HepG2 (cell line): ENCODE data around the gene AHNAK. TPM values are rescaled to one million over a fixed set of nuclear protein-coding genes. Genes with fewer than 3 reads are reported as not detected.

Experiments used
- ATRX ChIP-seq: sonication (generic); formaldehyde crosslinking; IDR thresholded peaks from 2 replicates; pipeline ENCODE4 v1.4.0; 2020; ENCODE audit warnings: missing genetic modification reagents, borderline replicate concordance
- GFI1 ChIP-seq: sonication (generic); formaldehyde crosslinking; IDR thresholded peaks from 2 replicates; pipeline ENCODE4 v1.5.0; 2020; ENCODE audit warnings: missing genetic modification reagents, mild to moderate bottlenecking, borderline replicate concordance
- NCOA5 ChIP-seq: sonication (generic); formaldehyde crosslinking; IDR thresholded peaks from 2 replicates; pipeline ENCODE4 v1.4.0; 2020; ENCODE audit warnings: missing genetic modification reagents
- ZBTB21 ChIP-seq: sonication (generic); formaldehyde crosslinking; IDR thresholded peaks from 2 replicates; pipeline ENCODE4 v1.4.0; 2020; ENCODE audit warnings: missing genetic modification reagents
- ZIK1 ChIP-seq: sonication (generic); formaldehyde crosslinking; IDR thresholded peaks from 2 replicates; pipeline ENCODE4 v1.5.0; 2020; ENCODE audit warnings: mild to moderate bottlenecking, low read depth, missing genetic modification reagents, borderline replicate concordance
- ZNF224 ChIP-seq: sonication (generic); formaldehyde crosslinking; IDR thresholded peaks from 2 replicates; pipeline ENCODE4 v1.5.0; 2020; ENCODE audit warnings: mild to moderate bottlenecking, missing genetic modification reagents
- ZNF24 ChIP-seq: fragments of 450-650 bp; IDR thresholded peaks from 2 replicates; pipeline ENCODE4 v1.6.1; 2017; ENCODE audit warnings: antibody characterized with exemption, mild to moderate bottlenecking
- ZNF549 ChIP-seq: sonication (generic); formaldehyde crosslinking; IDR thresholded peaks from 2 replicates; pipeline ENCODE4 v1.5.0; 2020; ENCODE audit warnings: missing genetic modification reagents
- polyA plus RNA-seq, 8 experiments: library from polyadenylated mRNA; depleted of rRNA in 3 of 8; stranded (reverse) in 7 of 8; unstranded in 1 of 8; fragments of >200 nt; fragmentation: Illumina TruSeq in 4 of 8; extraction: Trizol in 4 of 8; gene quantifications; 2 replicates each; pipeline versions ENCODE4 v1.2.1 to v1.2.3, GENCODE V29; 2011 to 2016; ENCODE audit warnings: low read depth in 4 of 8, missing spikeins in 1 of 8, mixed read lengths in 1 of 8; ENCODE audit not compliant: insufficient read depth in 1 of 8
- total RNA-seq, 5 experiments: library from RNA; depleted of rRNA; stranded (reverse); fragments of >200 nt; fragmentation: Illumina TruSeq; extraction: Trizol; gene quantifications; 2 replicates each; pipeline ENCODE4 v1.2.3, GENCODE V29; 2016; ENCODE audit warnings: low read depth in 1 of 5
- TF ChIP-seq, protein P1 (sequence below): sonication (generic); formaldehyde crosslinking; IDR thresholded peaks from 2 replicates; pipeline ENCODE4 v1.5.0; 2020; ENCODE audit warnings: mild to moderate bottlenecking, missing genetic modification reagents, borderline replicate concordance
- TF ChIP-seq, protein P2 (sequence below): sonication (generic); formaldehyde crosslinking; IDR thresholded peaks from 2 replicates; pipeline ENCODE4 v1.9.0; 2021; ENCODE audit warnings: missing genetic modification reagents, borderline replicate concordance
- TF ChIP-seq, protein P3 (sequence below): sonication (generic); formaldehyde crosslinking; conservative IDR thresholded peaks from 2 replicates; pipeline ENCODE4 v1.4.0; 2020; ENCODE audit warnings: missing genetic modification reagents
- TF ChIP-seq, protein P4 (sequence below): sonication (generic); formaldehyde crosslinking; conservative IDR thresholded peaks from 2 replicates; pipeline ENCODE4 v1.4.0; 2020; ENCODE audit warnings: missing genetic modification reagents

AHNAK gene
- total and polyA plus RNA-seq, 2 of the 13 experiments (the other 11 are each of a cell fraction or from before 2014, with no cell fraction given): 23.4 to 25.0 TPM

DNA sequence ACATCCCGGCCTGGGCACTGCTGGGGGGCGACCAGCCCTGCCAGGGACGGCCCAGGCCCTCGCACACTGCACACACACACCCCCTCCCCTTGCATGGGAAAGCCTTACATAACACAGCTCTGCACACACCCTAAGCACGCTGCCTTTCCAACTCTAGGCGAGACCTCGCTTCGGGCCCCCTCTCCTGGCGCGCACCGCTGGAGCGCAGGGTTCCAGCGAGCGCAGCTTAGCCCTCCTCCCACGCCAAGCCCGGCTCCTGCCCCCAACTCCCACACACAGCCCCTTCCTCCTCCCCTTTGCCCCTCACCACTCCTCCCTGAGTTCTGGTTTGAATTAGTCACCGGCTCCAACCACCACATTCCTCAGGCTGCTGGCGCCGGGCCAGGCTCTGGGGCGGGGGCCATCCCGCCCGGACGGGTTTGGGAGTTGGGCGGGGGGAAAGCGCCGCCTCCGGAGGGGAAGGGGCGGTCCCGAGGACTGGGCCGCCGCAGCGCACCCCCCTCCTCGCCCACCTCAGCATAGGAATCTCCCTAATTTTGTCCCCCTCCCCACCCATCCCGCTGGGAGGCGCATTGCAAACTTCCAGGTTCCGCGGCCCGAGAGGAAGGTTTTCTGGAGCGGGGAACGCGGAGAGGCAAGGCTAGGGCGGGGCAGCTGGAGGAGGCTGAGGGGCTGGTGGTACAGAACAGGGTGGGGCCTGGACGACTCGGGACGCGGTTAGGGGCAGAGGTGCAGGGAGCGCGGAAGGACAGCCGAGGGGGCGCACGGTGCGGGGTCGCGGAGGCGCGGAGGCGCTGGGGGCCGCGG is 966 bp downstream of the AHNAK start (continued):
- TF ChIP-seq ZIK1 (no peak), ZNF24 (no peak), NCOA5 (CRISPR knock-in tag) (no peak), ZNF224 (CRISPR knock-in tag) (no peak; the same call in 1 of the 2 replicates), GFI1 (0 out of 2 replicates have a peak, but pooled peaks have one; percentile 8), ZNF549 (CRISPR knock-in tag) (no peak), ATRX (no peak), ZBTB21 (CRISPR knock-in tag) (no peak)
- TF ChIP-seq, protein P1, sequence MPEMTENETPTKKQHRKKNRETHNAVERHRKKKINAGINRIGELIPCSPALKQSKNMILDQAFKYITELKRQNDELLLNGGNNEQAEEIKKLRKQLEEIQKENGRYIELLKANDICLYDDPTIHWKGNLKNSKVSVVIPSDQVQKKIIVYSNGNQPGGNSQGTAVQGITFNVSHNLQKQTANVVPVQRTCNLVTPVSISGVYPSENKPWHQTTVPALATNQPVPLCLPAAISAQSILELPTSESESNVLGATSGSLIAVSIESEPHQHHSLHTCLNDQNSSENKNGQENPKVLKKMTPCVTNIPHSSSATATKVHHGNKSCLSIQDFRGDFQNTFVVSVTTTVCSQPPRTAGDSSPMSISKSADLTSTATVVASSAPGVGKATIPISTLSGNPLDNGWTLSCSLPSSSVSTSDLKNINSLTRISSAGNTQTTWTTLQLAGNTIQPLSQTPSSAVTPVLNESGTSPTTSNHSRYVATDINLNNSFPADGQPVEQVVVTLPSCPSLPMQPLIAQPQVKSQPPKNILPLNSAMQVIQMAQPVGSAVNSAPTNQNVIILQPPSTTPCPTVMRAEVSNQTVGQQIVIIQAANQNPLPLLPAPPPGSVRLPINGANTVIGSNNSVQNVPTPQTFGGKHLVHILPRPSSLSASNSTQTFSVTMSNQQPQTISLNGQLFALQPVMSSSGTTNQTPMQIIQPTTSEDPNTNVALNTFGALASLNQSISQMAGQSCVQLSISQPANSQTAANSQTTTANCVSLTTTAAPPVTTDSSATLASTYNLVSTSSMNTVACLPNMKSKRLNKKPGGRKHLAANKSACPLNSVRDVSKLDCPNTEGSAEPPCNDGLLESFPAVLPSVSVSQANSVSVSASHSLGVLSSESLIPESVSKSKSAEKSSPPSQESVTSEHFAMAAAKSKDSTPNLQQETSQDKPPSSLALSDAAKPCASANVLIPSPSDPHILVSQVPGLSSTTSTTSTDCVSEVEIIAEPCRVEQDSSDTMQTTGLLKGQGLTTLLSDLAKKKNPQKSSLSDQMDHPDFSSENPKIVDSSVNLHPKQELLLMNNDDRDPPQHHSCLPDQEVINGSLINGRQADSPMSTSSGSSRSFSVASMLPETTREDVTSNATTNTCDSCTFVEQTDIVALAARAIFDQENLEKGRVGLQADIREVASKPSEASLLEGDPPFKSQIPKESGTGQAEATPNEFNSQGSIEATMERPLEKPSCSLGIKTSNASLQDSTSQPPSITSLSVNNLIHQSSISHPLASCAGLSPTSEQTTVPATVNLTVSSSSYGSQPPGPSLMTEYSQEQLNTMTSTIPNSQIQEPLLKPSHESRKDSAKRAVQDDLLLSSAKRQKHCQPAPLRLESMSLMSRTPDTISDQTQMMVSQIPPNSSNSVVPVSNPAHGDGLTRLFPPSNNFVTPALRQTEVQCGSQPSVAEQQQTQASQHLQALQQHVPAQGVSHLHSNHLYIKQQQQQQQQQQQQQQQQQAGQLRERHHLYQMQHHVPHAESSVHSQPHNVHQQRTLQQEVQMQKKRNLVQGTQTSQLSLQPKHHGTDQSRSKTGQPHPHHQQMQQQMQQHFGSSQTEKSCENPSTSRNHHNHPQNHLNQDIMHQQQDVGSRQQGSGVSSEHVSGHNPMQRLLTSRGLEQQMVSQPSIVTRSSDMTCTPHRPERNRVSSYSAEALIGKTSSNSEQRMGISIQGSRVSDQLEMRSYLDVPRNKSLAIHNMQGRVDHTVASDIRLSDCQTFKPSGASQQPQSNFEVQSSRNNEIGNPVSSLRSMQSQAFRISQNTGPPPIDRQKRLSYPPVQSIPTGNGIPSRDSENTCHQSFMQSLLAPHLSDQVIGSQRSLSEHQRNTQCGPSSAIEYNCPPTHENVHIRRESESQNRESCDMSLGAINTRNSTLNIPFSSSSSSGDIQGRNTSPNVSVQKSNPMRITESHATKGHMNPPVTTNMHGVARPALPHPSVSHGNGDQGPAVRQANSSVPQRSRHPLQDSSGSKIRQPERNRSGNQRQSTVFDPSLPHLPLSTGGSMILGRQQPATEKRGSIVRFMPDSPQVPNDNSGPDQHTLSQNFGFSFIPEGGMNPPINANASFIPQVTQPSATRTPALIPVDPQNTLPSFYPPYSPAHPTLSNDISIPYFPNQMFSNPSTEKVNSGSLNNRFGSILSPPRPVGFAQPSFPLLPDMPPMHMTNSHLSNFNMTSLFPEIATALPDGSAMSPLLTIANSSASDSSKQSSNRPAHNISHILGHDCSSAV (CRISPR knock-in tag): no peak
- TF ChIP-seq, protein P2, sequence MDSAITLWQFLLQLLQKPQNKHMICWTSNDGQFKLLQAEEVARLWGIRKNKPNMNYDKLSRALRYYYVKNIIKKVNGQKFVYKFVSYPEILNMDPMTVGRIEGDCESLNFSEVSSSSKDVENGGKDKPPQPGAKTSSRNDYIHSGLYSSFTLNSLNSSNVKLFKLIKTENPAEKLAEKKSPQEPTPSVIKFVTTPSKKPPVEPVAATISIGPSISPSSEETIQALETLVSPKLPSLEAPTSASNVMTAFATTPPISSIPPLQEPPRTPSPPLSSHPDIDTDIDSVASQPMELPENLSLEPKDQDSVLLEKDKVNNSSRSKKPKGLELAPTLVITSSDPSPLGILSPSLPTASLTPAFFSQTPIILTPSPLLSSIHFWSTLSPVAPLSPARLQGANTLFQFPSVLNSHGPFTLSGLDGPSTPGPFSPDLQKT (CRISPR knock-in tag): no peak
- TF ChIP-seq, protein P3, sequence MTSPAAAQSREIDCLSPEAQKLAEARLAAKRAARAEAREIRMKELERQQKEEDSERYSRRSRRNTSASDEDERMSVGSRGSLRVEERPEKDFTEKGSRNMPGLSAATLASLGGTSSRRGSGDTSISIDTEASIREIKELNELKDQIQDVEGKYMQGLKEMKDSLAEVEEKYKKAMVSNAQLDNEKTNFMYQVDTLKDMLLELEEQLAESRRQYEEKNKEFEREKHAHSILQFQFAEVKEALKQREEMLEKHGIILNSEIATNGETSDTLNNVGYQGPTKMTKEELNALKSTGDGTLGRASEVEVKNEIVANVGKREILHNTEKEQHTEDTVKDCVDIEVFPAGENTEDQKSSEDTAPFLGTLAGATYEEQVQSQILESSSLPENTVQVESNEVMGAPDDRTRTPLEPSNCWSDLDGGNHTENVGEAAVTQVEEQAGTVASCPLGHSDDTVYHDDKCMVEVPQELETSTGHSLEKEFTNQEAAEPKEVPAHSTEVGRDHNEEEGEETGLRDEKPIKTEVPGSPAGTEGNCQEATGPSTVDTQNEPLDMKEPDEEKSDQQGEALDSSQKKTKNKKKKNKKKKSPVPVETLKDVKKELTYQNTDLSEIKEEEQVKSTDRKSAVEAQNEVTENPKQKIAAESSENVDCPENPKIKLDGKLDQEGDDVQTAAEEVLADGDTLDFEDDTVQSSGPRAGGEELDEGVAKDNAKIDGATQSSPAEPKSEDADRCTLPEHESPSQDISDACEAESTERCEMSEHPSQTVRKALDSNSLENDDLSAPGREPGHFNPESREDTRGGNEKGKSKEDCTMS (CRISPR knock-in tag): no peak
- TF ChIP-seq, protein P4, sequence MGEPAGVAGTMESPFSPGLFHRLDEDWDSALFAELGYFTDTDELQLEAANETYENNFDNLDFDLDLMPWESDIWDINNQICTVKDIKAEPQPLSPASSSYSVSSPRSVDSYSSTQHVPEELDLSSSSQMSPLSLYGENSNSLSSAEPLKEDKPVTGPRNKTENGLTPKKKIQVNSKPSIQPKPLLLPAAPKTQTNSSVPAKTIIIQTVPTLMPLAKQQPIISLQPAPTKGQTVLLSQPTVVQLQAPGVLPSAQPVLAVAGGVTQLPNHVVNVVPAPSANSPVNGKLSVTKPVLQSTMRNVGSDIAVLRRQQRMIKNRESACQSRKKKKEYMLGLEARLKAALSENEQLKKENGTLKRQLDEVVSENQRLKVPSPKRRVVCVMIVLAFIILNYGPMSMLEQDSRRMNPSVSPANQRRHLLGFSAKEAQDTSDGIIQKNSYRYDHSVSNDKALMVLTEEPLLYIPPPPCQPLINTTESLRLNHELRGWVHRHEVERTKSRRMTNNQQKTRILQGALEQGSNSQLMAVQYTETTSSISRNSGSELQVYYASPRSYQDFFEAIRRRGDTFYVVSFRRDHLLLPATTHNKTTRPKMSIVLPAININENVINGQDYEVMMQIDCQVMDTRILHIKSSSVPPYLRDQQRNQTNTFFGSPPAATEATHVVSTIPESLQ: no peak
